ENCODE measurements around the gene PCNX4.

PCNX4 gene

DNA sequence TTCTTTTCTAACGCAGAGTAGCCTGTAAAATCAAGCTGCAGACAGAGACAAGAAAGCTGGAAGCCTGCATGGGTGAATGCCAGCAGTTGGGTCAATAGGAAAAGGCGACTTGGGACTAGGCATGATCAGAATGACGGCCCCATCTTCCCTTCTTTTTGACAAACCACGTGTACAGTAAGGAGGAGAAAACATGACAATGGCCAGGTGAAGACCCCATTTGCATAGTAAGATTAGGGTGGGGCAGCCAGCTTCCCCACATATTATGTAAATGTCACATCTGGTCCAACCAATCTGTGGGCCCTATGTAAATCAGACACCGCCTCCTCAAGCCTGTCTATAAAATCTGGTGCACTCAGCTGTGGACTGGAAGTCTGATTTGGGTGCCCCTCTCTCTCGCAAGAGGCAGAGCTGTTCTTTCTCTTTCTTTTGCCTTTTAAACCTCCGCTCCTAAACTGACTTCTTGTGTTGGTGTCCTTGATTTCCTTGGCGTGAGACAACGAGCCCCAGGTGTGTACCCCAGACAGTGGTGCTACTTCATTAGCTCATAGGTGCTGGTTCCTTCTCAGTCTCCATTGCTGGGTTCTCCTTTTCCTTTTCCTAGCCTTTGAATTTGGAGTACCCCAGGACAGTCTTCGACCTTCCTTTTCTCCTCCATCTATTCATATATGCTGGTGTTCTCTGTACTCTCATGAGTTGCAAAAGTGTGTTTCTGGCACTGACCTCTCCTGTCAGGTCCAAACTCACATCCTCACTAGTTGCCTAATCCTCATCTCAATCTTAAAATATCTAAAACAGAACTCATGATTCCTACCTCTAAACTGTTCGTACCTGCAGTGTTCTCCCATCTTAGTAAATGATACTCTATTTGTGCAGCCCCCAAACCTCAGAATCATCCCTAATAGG is 82.9 kb downstream of the PCNX4 start:
- DNase-seq (ENCODE audit: low read depth in 2 of 2) = no peak

DNA sequence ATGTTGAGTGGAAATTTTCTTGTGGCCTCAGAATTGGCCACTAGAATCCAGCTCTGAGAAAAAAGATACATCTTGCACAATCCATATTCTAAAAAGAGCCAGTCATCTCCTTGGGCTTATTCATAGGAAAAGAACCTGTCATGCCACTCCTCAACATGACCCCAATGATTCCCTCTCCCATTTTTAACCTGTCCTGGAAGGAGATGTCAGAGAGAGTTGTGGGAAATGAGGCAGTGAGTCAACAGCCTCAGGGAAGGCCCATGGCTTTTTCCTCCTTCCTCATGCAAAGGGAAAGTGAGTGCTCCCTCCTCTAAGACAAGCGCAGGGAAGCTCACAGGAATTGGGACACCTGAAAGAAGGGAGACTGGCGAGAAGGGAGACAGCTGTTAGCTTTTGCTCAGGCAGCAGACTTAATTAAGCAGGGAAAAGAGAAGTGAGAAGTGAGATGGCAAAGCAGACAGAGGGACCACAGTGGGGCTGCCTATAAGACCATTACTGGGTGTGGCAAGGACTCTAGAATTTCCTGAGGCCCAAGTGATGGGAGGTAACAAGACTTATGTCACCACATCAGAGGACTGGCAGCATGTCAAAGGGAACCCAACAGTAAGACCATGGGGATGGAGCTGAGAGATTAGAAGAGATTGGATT is 83.7 kb downstream of the PCNX4 start:
- no peak for DNase-seq (ENCODE audit: low read depth in 2 of 2)

DNA sequence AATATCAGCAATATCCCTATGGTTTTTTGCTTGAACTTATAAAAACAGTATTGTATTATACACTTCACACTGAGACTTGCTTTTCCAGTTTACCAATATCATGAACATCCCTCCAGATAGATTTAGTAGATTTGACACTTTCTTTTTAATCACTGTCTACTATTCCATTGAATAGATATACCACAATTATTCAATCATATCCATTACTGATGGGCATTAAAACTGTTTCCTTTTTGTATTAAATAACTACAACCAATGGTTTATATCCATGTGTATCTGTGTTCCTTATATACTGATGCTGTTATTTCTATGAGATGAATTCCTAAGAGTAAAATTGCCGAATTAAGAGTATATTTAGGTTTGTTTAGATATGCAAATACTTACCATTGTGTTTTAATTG is 86.4 kb downstream of the PCNX4 start:
- DNase-seq (ENCODE audit: low read depth in 2 of 2) = no peak

DNA sequence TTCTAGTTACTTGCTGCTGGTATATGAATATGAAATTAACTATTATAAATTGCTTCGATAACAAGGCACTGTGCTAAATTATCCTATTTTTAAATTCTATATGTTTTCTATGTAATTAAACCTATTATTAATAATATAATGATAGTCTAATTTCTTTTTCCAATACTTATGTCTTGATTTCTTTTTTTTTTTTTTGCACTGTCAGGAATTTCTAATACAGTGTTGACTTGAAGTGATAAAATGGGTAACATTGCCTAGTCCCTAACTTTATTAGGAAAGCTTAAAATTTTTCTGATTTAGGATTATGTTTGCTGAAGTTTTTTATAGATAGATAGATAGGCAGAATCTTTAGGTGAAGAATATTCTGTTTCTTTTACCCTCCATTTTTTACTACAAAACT is 87.1 kb downstream of the PCNX4 start:
- no peak for DNase-seq (ENCODE audit: low read depth in 2 of 2)

DNA sequence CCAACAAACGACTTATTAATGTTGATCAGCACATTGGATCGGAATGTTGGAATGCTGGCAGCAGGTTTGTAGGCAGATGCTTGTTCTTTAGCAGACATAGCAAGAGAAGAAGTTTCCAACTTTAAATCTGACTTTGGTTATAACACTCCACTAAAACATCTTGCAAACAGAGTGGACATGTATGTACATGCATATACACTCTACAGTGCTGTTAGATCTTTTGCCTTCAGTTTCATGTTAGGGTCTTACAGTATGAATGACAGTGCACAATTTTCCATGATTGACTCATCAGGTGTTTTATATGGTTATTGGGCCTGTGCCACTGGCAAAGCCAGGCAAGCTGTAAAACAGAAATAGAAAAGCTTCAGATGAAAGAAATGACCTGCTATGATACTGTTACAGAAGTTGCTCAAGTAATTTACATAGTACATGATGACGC is 87.7 kb downstream of the PCNX4 start:
- DNase-seq (ENCODE audit: low read depth in 2 of 2) = no peak

DNA sequence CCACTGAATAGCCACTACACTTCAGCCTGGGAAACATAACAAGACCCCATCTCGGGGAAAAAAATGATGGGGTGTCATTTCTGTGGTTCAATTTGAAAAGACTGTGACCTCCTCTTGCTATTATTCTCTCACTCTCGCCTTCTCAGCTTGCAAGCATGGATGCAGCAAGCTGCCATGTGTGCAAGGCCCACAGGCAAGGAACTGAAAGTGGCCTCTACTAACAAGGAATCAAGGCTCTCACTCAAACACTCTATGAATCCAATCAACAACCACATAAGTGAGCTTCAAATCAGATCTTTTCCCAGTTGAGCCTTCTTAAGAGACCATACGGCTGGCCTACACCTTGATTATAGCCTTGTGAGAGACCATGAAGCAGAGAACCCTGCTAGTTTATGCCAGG is 91.4 kb downstream of the PCNX4 start:
- no peak for DNase-seq (ENCODE audit: low read depth in 2 of 2)

DNA sequence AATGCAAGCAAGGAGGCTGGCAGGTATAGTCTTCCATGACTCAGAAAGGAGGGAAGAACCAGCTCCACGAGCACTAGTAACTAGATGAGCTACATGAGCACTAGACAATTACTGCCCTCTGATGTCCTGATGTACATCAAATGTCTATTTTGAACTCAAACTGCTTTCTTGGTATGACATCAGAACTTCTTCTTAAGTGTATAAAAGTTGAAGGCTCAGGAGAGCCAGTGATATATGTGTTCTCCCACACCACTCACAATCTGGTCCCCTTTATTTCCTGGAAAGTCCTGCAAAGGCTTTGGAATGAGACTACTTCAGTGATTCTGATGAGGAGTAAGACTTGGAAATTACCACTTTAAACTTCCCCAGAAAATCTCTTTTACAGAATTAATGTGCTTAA is 92.0 kb downstream of the PCNX4 start:
- no peak for DNase-seq (ENCODE audit: low read depth in 2 of 2)

DNA sequence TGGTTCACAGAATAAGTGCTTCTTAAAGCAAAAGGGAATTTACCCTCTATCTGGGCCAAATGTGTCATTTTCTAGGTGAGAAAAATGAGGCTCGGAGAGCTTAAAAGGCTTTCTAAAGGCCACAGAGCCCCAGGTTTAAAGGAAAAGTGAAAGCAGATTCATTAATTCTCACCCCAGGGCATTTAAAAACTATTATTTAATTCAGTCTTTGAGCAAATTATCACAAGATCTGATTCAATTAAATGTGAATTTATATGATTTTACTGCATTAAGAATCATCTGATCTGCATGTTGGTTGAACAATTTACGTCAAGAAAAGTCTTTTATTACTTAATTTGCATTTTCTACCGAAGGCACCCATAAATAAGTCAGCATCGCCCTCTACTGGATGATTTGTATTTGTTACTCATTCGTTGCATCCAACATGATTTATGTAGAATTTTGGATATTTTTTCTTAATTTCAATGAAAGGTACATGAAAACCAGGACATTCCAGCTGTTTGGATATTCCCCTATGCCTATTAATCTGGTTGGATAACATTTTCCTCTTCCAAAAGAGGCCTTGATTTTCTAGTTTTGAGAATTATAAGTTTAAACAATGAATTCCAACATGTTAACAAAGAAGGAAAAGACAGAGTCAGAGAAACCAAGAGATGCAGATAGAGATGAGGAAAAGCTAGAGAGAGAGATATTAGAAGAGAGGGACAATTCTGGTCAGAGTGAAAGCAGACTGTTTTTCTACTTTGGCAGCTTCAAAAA is 92.6 kb downstream of the PCNX4 start:
- DNase-seq (ENCODE audit: low read depth in 2 of 2) = no peak

DNA sequence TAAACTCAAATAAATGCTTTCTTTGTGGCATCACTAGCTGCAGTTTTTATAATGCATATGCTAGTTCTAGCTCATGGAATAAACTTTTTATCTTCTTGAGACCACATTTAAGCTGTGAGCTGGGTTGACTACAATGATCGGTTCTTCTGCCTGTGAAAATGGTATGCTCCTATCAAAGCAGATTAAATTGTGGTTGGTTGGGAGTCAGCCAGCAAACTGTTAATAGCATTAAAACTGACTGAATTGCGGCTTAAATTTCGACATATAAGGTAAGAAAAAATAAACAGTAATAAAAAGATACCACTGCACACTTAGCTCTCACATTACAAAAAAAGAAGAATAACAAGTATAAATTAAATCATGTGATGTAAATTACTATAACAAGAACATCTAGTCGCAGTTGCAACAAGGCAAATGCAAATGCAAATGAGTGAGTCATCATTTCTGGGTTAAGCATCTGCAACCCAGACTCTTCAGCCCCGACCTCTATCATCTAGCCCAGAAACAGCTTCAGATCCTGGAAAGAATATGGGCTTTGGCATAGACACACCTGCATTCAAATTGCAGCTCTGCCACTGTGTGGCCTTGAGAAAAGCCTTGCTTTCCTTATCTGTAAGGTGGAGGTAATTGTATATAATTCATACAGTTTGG is 93.3 kb downstream of the PCNX4 start:
- no peak for DNase-seq (ENCODE audit: low read depth in 2 of 2)

DNA sequence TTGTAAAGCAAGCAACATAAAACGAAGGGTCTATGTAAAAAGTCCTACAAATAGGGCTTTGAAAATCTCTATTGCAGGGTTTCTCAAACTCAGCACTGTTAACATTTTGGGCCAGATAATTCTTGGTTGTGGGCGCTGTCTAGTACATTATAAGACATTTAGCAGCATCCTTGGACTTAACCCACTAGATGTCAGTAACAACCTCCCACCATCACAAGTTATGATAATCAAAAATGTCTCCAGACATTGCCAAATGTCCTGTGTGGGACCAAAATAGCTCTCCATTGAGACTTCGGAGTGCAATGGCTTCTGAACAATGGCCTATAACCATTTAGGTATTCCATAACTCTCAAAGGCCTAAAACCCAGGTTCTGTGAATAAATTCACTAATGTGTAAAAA is 96.4 kb downstream of the PCNX4 start:
- no peak for DNase-seq (ENCODE audit: low read depth in 2 of 2)

DNA sequence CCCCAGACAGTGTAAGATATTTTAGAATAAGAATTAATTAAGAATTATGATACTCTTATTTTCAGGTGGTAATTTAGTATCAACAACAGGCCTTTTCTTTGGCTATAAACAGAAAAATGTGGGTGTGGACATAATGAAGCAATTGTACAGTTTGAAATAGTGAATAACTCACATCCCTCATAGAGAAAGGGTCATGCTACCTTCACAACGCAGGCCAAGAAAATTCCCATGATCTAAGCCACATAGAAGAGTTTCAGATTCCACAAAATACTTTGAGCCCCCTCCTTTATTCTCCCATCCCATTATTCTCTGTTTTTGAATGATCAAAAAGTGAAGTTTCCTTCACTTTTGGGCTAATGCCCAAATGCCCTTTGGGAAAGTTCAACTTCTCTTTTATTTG is 97.0 kb downstream of the PCNX4 start:
- no peak for DNase-seq (ENCODE audit: low read depth in 2 of 2)

DNA sequence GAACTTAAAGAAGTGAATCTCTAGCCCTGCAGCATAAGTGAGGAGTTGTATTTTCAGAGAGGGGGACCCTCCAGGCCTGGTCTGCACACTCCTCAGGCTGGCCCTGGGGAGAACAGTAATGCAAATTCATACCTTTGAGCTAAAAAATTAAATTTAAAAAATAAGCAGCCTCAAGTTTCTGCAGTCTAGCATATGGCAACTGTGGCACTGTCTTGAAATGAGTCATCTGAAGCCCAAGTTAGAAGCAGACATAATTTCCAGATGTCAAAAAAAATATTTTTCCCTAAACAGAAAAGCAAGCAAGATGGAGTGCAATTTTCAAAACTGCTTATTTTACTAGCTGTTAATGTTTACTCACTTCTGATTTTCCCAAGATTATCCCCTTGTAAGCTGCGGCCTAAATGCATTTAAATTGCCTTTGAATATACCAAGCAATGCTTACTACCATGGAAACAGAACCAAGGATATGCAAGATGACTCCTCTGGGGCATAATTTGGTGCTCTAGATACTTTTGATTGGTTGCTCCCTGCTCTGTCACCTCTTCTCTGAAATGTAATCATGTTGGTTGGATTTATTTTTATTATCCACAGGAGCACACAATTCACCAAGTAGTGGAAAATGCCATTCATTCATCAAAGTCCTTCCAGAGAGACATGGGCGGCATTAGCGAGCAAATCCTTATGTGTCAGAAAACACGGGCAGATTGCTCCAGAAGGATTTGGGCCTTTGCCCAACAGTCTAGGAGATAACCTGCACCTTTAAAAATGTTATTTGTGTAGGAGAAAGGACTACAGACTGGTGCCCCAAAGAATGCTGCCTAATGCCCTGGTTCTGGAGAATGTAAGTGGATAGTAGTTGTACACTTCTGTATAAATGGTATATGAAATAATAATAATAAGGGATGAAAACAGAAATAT is 98.5 kb downstream of the PCNX4 start:
- DNase-seq (ENCODE audit: low read depth in 2 of 2) = no peak

DNA sequence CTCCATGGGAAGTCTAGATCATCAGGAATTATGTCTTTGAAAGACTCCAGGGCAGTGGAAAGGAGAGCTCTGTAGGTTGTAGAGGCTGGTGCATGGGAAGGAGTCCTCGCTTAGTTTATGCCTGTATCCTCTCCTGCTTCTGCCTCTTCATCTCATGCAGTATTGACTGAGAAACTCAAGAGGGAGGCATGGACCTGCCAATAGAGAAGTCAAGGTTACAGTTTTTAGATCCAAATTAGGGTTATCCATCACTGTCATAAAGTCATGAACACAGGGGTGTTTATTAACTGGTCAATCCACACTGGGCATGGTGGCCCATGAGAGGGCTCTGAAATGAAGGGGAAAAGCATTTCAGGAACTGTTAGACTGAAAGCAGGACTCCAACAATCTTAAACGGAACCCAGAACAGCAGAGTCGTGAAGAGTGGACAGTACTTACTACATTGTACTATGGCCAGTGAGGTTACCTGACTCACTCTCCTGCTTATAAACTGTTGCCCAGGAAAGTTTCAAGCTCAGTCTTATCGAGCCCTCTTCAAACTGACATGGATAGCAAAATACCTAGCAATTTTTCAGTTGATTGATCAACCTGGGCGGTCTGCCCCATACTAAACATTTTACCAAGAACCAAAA is 103.6 kb downstream of the PCNX4 start:
- no peak for DNase-seq (ENCODE audit: low read depth in 2 of 2)

DNA sequence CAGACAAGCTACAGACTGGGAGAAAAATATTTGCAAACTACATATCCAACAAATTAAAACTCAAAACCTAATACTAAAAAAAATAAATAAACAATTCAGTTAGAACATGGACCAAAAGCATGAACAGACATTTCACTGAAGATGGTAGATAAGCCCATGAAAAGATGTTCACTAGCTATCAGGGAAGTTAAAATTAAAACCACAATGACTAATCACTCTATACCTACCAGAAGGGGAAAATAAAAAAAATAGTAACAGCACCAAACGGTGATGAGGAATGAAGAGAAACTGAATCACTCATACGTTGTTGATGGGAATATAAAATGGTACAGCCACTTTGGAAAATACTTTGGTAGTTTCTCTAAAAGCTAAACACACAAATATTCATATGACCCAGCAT is 104.6 kb downstream of the PCNX4 start:
- DNase-seq (ENCODE audit: low read depth in 2 of 2) = no peak

DNA sequence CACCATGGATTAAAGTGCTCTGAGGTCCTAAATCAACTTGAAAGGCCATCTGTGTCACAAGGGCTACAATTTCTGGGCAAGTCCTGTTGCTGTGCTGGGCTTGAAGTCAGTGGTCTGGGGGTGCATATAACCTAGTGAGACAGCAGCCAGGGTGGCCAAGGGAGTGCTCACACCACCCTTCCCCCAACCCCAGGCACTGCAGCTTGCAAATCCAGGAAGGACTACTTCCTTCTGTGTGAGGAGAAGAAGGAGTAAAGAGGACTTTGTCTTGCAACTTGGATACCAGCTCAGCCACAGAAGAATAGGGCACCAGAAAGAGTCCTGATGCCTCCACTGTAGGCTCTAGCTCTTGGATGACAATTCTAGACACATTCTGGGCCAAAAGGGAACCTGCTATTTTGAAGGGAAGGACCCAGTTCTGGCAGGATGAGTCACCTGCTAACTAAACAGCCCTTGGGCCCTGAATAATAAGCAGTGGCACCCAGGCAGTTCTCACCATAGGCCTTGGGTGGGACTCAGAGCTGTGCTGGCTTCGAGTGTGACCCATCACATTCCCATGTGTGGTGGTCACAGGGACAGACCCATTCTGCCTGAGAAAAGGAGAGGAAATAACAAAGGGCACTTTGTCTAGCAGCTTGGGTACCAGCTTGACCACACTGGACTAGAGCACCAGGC is 106.0 kb downstream of the PCNX4 start:
- no peak for DNase-seq (ENCODE audit: low read depth in 2 of 2)

DNA sequence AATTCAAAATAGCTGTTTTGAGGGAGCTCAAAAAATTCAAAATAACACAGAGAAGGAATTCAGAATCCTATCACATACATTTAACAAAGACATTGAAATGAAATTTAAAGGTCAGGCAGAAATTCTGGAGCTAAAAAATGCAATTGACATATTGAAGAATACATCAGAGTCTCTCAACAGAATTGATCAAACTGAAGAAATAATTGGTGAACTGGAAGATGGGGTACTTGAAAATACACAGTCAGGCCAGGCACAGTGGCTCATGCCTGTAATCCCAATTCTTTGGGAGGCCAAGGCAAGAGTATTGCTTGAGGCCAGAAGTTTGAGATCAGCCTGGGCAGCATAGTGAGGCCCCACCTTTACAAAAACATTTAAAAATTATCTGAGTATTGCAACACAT is 107.6 kb downstream of the PCNX4 start:
- no peak for DNase-seq (ENCODE audit: low read depth in 2 of 2)

DNA sequence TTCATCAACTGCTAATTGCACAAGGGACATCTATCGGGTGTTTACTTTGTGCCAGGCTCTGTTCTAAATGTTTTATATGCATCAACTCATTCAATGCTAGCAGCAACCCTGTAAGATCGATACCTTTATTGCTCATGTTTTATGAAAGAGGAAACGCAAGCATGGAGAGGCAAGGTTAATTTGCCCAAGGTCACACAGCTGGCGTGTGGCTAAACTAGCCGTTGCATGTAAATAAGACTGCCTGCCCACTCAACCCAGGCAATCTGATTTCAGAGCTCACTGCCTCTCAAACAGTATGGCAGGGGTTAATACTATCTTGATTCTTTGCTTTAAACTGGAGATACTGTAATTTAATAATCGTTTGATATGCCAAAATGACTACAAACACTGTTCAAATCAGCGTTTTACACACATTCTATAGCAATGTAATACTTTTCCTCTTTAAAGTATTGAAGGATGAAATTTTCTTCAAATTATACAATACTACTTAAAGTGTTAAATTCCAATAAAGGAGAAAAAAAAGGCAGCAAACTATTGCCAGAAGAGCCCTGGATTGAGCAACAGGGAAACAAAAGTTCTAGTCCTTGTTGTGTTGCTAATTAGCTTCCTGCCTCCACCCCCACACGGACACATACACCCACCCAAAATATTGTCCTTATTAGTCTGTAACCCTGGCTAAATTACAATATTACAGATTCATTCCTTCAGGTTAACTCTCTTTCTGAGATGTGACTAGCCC is 112.5 kb downstream of the PCNX4 start:
- no peak for DNase-seq (ENCODE audit: low read depth in 2 of 2)

DNA sequence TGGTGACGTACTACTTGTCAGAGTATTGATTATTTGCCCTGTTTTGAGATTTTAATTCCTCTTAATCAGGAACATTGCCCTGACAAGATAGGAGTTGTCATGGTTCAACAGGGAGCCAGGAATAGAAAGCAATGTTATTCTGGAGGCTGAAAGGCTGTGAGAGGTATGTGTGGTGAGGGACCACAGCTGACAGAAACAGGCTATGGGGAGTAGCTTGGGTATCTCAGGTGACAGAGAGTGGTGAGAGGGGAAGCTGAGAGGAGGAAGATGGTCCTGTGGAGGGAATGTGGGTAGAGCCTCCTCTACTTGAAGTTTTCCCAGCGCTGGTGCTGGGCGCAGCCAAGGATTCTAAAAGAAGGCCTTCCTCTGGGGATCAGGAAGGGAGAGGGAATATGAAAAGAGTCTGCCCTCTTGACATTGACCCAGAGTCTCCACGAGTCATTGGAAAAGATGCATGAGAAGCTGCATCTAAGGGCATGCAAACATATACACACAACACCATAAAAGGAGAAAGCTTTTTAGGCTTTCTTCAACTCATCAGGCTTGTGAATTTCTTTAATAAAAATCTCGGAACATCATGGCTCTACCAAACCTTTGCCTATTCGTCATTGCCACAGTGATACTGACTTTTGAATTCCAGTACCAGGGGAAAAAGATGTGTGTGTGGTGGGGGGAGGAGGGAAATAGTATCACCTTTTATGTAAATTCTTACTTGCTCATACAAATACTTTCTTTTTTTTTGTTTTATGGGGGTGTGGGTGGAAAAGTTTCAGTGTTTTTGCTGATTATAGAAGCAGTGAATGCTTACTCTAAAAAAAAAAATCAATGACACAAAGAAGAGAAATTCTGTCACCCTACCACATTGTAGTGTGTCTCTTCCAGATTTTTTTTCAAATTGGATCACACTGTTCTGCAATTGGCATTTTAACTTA is 113.4 kb downstream of the PCNX4 start:
- no peak for DNase-seq (ENCODE audit: low read depth in 2 of 2)
